Activated CD8-positive, alpha-beta memory T cell treated with anti-CD3 and anti-CD28 coated beads, Interleukin-2, amount 10 ng/mL, durations not matched to agents 7 days and 5 days (primary cell): ENCODE data around the gene TAF1B. TPM values are rescaled to one million over a fixed set of nuclear protein-coding genes. Genes with fewer than 3 reads are reported as not detected.
"Not testable (repeated sequence)": the region's sequence is repeated elsewhere in the genome, so short reads cannot be mapped to it uniquely, and the experiment has no call there.

Experiments used
- ATAC-seq: fragments of 150-1000 bp; cut with Tn5 transposase; one replicate; pipeline ENCODE4 v1.10.0; 2021; ENCODE audit warnings: moderate library complexity
- CTCF ChIA-PET: fragments of 350-600 bp; sonication (Branson Sonifier 250); formaldehyde crosslinking; loops from one replicate; lab custom pipeline; 2021; ENCODE audit warnings: antibody characterized with exemption; lab: Charles Lee
- DNase-seq: peaks from one replicate; pipeline ENCODE4 v3.0.0-alpha.2; 2020
- H3K27ac Mint-ChIP-seq: one replicate; pipeline ENCODE4 v1.8.0; 2021; ENCODE audit warnings: mild to moderate bottlenecking, mixed read lengths
- H3K27me3 Mint-ChIP-seq: one replicate; pipeline ENCODE4 v1.8.0; 2021; ENCODE audit warnings: mixed read lengths
- H3K36me3 Mint-ChIP-seq: one replicate; pipeline ENCODE4 v1.8.0; 2021; ENCODE audit warnings: mild to moderate bottlenecking, mixed read lengths
- H3K4me1 Mint-ChIP-seq: one replicate; pipeline ENCODE4 v1.8.0; 2021; ENCODE audit warnings: mixed read lengths
- H3K4me3 Mint-ChIP-seq: one replicate; pipeline ENCODE4 v1.8.0; 2021; ENCODE audit warnings: mild to moderate bottlenecking, moderate library complexity, mixed read lengths
- H3K9me3 Mint-ChIP-seq: one replicate; pipeline ENCODE4 v1.8.0; 2022; ENCODE audit warnings: low read depth, mixed read lengths
- total RNA-seq, 2 experiments: library from RNA; stranded (reverse); gene quantifications; one replicate each; pipeline ENCODE4 v1.2.3, GENCODE V29; 2021

TAF1B gene
- total RNA-seq, 2 experiments from 2014 or later = 29.5 to 31.2 TPM

DNA sequence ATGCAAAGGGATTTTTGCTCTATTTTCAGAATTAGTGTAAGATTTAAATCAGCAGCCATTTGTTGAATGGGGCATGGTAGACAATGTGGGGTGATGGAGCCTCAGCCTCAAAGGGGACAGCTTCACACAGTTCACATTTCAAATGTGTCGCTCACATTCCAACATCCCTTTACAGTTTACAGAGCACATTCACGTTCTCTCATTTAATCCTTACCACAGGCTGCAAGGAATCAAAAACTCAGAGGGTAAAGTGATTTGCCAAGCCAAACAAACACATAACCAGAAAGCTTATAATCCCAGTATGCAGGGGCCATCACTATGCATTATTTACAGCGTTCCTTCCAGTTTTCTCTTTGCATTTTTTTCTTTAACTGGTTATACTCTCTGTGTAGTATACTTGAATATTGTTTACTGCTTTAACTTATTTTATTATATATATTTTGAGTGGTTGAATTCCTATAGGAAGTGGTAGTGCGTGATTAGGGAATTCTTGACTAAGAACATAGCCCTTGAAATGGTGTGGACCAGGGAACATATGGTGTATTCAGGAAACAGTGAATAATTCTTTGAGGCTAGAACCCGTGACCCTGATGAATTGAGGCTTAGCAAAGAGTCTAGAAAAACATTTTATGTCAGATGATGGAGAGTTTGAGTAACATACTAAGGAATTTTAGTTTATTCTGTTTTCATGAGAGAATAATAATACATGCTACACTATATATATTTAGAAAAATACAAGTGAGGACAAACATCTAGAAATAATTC lies 18.1 kb upstream of the TAF1B start:
- Mint-ChIP-seq H3K27me3 (peaks cover 11% of the 10 kb centered on the region), H3K4me3 (no peak overlapping the region), H3K4me1 (peaks cover 4% of the 10 kb centered on the region), H3K9me3 (no peaks in the 10 kb centered on the region), H3K36me3 (no peaks in the 10 kb centered on the region), H3K27ac (no peak overlapping the region)
- no peak for ATAC-seq
- no peak for DNase-seq
- CTCF ChIA-PET = interaction anchor here (1.3 kb wide), 1 partner anchor 12 kb away, joined by 5 read pairs; no protein-coding TSS in a partner anchor

DNA sequence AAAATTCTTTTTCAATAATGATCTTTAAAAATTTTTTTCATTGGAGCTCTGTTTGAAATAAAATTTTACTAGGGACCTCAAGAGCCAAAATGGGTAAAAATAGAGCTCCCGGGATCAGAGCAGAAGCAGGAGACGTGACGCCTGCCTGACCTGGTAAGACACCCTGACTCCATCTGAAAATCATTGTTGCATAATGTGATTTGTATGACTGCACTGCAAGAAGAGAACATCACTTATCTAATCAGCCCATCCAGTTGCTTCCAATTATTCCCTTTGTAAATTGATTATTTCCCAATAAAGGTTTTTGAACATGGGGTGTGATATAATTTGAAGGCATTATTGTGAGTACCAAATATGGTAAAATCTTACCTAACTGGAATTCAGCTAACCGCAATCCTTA lies 17.1 kb upstream of the TAF1B start:
- Mint-ChIP-seq H3K27me3 (peaks cover 11% of the 10 kb centered on the region), H3K27ac (no peak overlapping the region), H3K9me3 (no peaks in the 10 kb centered on the region), H3K4me1 (peaks cover 13% of the 10 kb centered on the region), H3K36me3 (no peaks in the 10 kb centered on the region), H3K4me3 (no peak overlapping the region)
- CTCF ChIA-PET = interaction anchor here (2.5 kb wide), 1 partner anchor 12 kb away, joined by 16 read pairs; no protein-coding TSS in a partner anchor
- ATAC-seq (no peak), DNase-seq (no peak)

DNA sequence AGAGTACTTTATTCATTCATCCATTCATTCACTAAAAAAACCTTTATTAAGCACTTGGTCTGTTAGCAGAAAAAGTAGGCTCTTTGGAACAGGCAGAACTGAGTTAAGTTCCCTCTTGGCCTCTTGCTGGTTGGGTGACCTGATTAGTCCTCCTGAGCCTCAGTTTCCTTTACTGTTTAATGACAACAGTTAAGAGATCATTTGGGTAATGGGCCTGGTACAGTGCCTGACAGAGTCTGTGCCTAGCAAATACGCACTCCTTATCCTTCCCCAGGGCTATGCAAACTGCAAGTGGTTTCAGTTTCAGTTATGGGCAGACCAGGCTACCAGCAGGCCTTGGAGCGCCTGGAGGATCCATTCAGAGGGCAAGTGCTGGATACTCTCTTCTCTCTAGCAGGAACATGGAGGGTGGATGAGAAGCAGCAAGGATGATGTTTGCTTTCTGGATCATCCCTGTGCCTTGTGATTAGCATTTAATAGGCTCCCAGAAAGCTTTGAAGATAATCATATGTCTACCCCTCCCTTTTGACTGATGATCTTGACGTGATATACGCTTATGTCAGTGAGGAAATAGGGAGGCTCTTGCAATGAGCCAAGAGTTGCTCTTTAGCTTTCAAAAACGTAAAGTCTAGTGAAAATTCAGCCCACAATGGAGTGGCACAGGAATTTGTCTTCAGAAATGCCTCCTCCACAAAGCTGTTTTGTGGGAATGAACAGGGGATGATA lies 12.4 kb upstream of the TAF1B start:
- Mint-ChIP-seq H3K36me3 (no peaks in the 10 kb centered on the region), H3K4me1 (peaks cover 13% of the 10 kb centered on the region), H3K27me3 (peaks cover 24% of the 10 kb centered on the region), H3K9me3 (no peaks in the 10 kb centered on the region), H3K27ac (no peak overlapping the region), H3K4me3 (no peak overlapping the region)
- CTCF ChIA-PET = interaction anchor here (0.7 to 2.3 kb wide), 5 partner anchors 9 to 32 kb away, joined by 3 to 7 read pairs (median 3); partner anchors contain the start of gene TAF1B
- ATAC-seq (peak; percentile 78), DNase-seq (no peak)

DNA sequence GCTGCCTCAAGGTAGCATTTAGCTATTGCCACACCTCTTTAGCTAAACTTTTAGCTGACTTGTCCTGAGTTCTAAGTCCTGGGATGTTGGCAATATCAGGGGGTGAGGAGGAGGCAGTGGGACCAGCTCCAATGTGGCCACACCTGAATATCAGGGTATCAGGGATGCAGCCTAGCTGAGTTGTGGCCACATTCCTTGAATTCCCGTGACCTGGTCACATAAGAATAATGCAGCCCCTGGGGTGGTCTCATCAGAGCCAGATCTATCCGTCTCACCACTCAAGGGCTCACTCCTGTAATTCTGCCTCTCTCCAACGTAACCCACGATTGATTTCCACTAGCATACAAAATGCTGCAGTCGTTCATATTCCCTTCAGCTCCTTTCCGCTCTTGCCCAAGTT lies 11.6 kb upstream of the TAF1B start:
- Mint-ChIP-seq H3K9me3 (no peaks in the 10 kb centered on the region), H3K4me1 (peaks cover 13% of the 10 kb centered on the region), H3K27ac (no peak overlapping the region), H3K27me3 (peaks cover 20% of the 10 kb centered on the region), H3K4me3 (no peak overlapping the region), H3K36me3 (no peaks in the 10 kb centered on the region)
- CTCF ChIA-PET = interaction anchor here (1.0 to 2.3 kb wide), 3 partner anchors 12 to 18 kb away, joined by 3 to 7 read pairs (median 6); partner anchors contain the start of gene TAF1B
- ATAC-seq (no peak), DNase-seq (no peak)

DNA sequence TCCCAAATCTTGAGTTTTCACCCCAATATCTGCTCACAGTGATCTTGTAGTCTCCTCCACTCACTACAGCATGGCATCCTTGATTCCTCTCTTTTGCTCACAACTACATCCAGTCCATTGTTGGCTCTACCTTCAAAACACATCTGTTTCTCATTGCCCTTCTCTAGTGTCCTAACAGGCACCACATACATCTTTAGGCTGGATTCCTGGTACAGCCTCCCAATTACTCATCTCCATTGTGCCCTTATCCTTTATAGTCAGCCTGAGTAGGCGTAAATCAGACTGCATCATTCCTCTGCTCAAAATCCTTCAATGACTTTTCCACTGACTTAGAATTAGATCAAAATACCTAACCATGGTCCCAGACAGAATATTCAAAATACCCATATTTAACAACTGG lies 10.7 kb upstream of the TAF1B start:
- H3K27me3 Mint-ChIP-seq = peaks cover 18% of the 10 kb centered on the region

DNA sequence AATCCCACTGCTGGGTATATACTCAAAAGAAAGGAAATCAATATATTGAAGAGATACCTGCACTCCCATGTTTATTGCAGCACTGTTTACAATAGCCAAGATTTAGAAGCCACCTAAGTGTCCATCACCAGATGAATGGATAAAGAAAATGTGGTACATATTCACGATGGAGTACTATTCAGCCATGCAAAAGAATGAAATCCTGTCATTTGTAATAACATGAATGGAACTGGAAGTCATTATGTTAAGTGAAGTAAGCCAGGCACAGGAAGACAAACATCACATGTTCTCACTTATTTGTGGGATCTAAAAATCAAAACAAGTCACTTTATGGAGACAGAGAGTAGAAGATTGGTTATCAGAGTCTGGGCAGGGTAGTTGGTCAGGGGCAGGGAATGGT lies 8.2 kb upstream of the TAF1B start:
- H3K27me3 Mint-ChIP-seq = peaks cover 15% of the 10 kb centered on the region
- H3K4me3 Mint-ChIP-seq, H3K9me3 Mint-ChIP-seq, ATAC-seq, H3K36me3 Mint-ChIP-seq, H3K4me1 Mint-ChIP-seq, CTCF ChIA-PET, DNase-seq, H3K27ac Mint-ChIP-seq: not testable (repeated sequence)

More for the DNA sequence above, 10.7 kb upstream of the TAF1B start:
- CTCF ChIA-PET = no interaction called here
- Mint-ChIP-seq H3K9me3 (no peaks in the 10 kb centered on the region), H3K4me3 (no peak overlapping the region), H3K4me1 (peaks cover 13% of the 10 kb centered on the region), H3K36me3 (no peaks in the 10 kb centered on the region), H3K27ac (no peak overlapping the region)
- no peak for DNase-seq
- ATAC-seq = no peak

DNA sequence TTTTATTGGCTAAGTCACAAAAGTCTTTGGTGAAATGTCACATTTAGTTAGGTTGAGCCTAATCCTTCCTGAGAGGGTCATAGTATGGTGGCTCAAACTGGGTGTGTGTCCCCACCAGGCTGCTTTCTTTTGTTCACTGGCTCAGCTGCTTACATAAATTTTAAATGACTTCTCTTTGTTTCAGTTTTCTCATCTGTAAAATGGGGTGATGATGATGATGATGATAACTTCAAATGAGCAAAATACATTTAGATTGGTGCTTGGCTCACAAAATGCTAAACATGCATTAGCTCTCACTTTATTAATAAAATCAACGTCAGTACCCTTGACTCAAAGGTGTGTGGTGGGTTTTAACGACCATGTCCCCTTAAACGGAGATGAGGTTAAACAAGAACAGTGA lies 7.2 kb upstream of the TAF1B start:
- Mint-ChIP-seq H3K27ac (no peak overlapping the region), H3K4me3 (no peak overlapping the region)

DNA sequence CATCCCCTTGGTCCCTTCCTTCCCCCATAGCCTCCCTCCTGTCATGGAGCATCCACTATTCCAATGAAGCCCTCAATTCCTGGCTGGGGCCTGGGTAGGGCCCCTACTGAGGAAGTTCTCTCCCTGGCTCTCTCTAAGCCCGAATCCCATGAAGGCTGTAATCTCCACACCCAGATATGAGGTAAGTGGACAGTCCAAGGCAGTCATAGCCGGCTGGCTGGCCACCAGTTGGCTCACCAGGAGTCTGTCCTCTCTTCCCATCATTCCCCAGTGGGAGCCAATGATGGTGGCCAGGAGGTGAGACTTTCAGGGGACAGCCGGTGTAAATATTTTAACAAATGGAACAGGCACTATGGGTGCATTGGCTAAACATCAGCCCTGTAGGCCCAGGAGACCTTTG lies 6.8 kb upstream of the TAF1B start:
- H3K9me3 Mint-ChIP-seq = no peaks in the 10 kb centered on the region
- no peak for DNase-seq
- no peak overlapping the region for H3K4me3 Mint-ChIP-seq
- ATAC-seq = no peak
- CTCF ChIA-PET = interaction anchor here (2.5 kb wide), 1 partner anchor 22 kb away, joined by 10 read pairs; no protein-coding TSS in a partner anchor
- H3K27me3 Mint-ChIP-seq = peaks cover 15% of the 10 kb centered on the region
- H3K36me3 Mint-ChIP-seq = no peaks in the 10 kb centered on the region
- no peaks in the 10 kb centered on the region for H3K4me1 Mint-ChIP-seq
- H3K27ac Mint-ChIP-seq = no peak overlapping the region

More for the DNA sequence above, 7.2 kb upstream of the TAF1B start:
- CTCF ChIA-PET = interaction anchor here (2.5 kb wide), 1 partner anchor 22 kb away, joined by 10 read pairs; no protein-coding TSS in a partner anchor
- Mint-ChIP-seq H3K36me3 (no peaks in the 10 kb centered on the region), H3K4me1 (no peaks in the 10 kb centered on the region), H3K9me3 (no peaks in the 10 kb centered on the region), H3K27me3 (peaks cover 15% of the 10 kb centered on the region)
- ATAC-seq (no peak), DNase-seq (no peak)

DNA sequence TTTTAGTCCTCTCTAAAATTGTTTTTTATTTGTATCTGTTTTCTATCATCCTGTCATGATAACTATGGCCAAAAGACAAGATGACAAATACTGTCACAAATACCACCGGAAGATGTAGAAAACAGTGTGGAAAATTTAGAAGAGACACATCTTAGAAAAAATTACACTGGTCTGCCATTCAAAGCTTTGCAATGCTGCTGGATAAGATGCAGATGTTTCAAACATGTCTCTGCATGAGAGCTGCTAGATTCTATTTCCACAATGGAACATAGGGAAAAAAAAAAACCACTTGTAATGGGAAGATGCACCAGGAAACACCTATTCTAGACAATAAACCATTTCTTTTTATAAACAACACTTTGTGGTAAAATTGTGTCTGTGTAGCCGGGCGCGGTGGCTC lies 5.8 kb upstream of the TAF1B start:
- Mint-ChIP-seq H3K9me3 (no peaks in the 10 kb centered on the region), H3K4me3 (no peak overlapping the region), H3K27me3 (peaks cover 12% of the 10 kb centered on the region), H3K4me1 (peaks cover 2% of the 10 kb centered on the region), H3K27ac (no peak overlapping the region), H3K36me3 (no peaks in the 10 kb centered on the region)
- DNase-seq (no peak), ATAC-seq (no peak)
- CTCF ChIA-PET = interaction anchor here (0.9 to 2.5 kb wide), 2 partner anchors 12 to 23 kb away, joined by 3 to 10 read pairs; no protein-coding TSS in a partner anchor

DNA sequence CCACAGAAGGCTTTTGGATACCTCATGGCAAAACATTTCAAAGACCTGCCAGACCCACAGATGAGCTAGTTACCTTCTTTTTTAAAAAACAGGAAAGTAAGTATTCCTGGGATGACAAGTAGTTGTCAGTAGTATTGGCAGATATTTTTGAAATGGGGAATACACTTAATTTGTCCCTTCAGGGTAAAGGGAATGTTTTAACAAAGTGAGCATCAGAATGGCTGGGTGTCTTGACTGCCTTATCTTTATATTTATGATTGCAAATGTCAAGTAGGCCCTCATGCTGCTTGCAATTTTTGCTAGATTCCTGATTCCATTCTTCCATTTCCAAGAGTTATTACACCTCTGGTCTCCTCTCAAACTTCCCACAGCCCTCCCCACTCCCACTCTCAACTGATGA lies 4.9 kb upstream of the TAF1B start:
- Mint-ChIP-seq H3K27ac (no peak overlapping the region), H3K4me3 (no peak overlapping the region), H3K36me3 (no peaks in the 10 kb centered on the region), H3K27me3 (peaks cover 10% of the 10 kb centered on the region), H3K4me1 (peaks cover 8% of the 10 kb centered on the region), H3K9me3 (no peaks in the 10 kb centered on the region)
- no peak for DNase-seq
- ATAC-seq = no peak
- CTCF ChIA-PET = interaction anchor here (2.1 kb wide), 1 partner anchor 25 kb away, joined by 6 read pairs; no protein-coding TSS in a partner anchor

DNA sequence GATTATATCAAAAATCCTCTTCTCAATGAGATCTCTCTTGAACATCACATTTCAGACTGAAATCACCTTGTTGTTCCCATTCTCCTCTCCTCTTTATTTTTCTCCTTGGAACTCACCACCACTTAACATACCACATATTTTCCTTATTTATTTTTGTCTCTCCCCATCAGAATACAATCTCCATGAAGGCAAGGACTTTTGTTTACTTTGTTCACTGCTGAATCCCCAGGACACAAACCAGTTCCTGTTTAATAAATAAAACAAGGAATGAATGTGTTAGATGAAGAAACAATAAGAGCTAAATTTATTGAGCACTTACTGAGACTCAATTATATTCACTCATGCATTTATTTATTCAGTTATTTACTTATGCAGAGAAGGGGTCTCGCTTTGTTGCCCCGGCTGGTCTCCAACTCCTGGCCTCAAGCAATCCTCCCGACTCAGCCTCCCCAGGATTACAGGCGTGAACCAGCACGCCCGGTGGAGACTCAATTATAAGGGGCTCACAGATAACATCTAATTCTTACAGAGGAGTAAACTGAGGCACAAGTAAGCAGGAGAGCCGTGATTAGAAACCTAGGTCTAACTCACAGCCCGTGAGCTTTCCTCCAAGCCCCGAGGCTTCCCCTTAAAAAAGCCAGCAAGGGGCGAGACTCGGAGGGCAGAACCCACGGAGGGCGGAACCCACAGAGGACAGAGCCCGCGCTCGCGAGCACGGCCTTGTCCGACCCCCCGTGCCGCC lies 616 bp upstream of the TAF1B start:
- no peak for ATAC-seq

DNA sequence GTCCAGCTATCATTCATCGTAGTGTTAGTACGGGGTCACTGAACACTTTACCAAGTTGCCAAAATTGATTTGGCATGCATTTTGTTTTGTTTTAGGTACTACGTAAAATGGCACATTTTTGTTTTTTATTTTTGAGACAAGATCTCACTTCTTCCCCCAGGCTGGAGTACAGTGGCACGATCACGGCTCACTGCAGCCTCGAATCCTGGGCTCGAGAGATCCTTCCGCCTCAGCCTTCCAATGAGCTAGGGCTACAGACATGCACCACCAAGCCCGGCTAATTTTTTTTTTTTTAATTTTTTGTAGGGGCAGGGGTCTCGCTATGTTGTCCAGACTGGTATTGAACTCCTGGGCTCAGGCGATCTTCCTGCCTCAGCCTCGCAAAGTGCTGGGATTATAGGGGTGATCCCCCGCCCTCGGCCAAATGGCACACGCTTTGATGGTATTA lies 786 bp downstream of the TAF1B start:
- peak; percentile 55 for DNase-seq
- peak overlapping the region; percentile 91 for H3K4me3 Mint-ChIP-seq
- peaks cover 41% of the 10 kb centered on the region for H3K36me3 Mint-ChIP-seq
- H3K9me3 Mint-ChIP-seq = no peaks in the 10 kb centered on the region
- peak overlapping the region; percentile 86 for H3K27ac Mint-ChIP-seq
- H3K27me3 Mint-ChIP-seq = peaks cover 2% of the 10 kb centered on the region
- CTCF ChIA-PET = interaction anchor here (0.7 to 3.0 kb wide), 22 partner anchors 9 to 274 kb away, joined by 3 to 21 read pairs (median 4); no protein-coding TSS in a partner anchor
- ATAC-seq = peak; percentile 17
- H3K4me1 Mint-ChIP-seq = peaks cover 43% of the 10 kb centered on the region

More for the DNA sequence above, 616 bp upstream of the TAF1B start:
- peak overlapping the region; percentile 86 for H3K27ac Mint-ChIP-seq
- H3K27me3 Mint-ChIP-seq = peaks cover 2% of the 10 kb centered on the region
- no peaks in the 10 kb centered on the region for H3K9me3 Mint-ChIP-seq
- H3K4me3 Mint-ChIP-seq = peak overlapping the region; percentile 91
- DNase-seq = no peak
- H3K36me3 Mint-ChIP-seq = peaks cover 34% of the 10 kb centered on the region
- peaks cover 39% of the 10 kb centered on the region for H3K4me1 Mint-ChIP-seq
- CTCF ChIA-PET = interaction anchor here (0.6 to 3.0 kb wide), 27 partner anchors 9 to 287 kb away, joined by 3 to 21 read pairs (median 4); partner anchors contain the start of genes ADAM17 and KLF11
